IMR-90 (cell line): ENCODE results near the gene SELENOT. TPM values are rescaled to one million over a fixed set of nuclear protein-coding genes. Genes with fewer than 3 reads are reported as not detected.

ENCODE experiments used
- ATAC-seq: fragments of 200-7000 bp; cut with Tn5 transposase; 2 replicates; pipeline ENCODE4 v1.9.1; 2020; ENCODE audit warnings: low read depth, mild to moderate bottlenecking, moderate library complexity
- BruUV-seq: library from RNA; stranded (reverse); fragments of 400-500 nt; replicated peaks from 2 replicates; lab custom pipeline; 2021; lab: Mats Ljungman, UMichigan
- CTCF ChIA-PET: fragments of 300-600 bp; formaldehyde crosslinking; extraction: SDS; loops from one replicate; lab custom pipeline; 2021; ENCODE audit warnings: antibody characterized with exemption; lab: Yijun Ruan, JAX
- POLR2A ChIA-PET: fragments of 300-600 bp; sonication (Branson Sonifier 250); formaldehyde crosslinking; loops from one replicate; lab custom pipeline; 2022; ENCODE audit warnings: antibody characterized with exemption; ENCODE audit not compliant: unreplicated experiment; lab: Charles Lee
- DNase-seq: peaks from one replicate; pipeline ENCODE4 v3.0.0; 2013
- H2AFZ ChIP-seq: replicated peaks from 2 replicates; pipeline ENCODE3; 2013; ENCODE audit warnings: low read length, mild to moderate bottlenecking; ENCODE audit not compliant: poor library complexity
- H2AK5ac ChIP-seq: 2 replicates; pipeline ENCODE4 v1.6.1; 2013; ENCODE audit warnings: low read depth, low read length, inconsistent platforms
- H2AK9ac ChIP-seq: replicated peaks from 2 replicates; pipeline ENCODE3; 2013; ENCODE audit warnings: mild to moderate bottlenecking, low read depth, low read length, moderate library complexity; ENCODE audit not compliant: poor library complexity
- H2BK120ac ChIP-seq: 2 replicates; pipeline ENCODE4 v1.6.1; 2013; ENCODE audit warnings: low read depth, low read length, inconsistent platforms
- H2BK15ac ChIP-seq: 3 replicates; pipeline ENCODE4 v1.6.1; 2013; ENCODE audit warnings: low read depth, low read length, inconsistent platforms
- H2BK20ac ChIP-seq: 2 replicates; pipeline ENCODE4 v1.6.1; 2013; ENCODE audit warnings: low read depth, mild to moderate bottlenecking, inconsistent platforms, low read length, moderate library complexity
- H2BK5ac ChIP-seq: 2 replicates; pipeline ENCODE4 v1.6.1; 2013; ENCODE audit warnings: mild to moderate bottlenecking, low read depth, low read length, inconsistent platforms; ENCODE audit not compliant: poor library complexity, severe bottlenecking
- H3K14ac ChIP-seq: replicated peaks from 2 replicates; pipeline ENCODE4 v1.6.1; 2013; ENCODE audit warnings: low read depth, low read length, inconsistent platforms
- H3K18ac ChIP-seq: 2 replicates; pipeline ENCODE4 v1.6.1; 2013; ENCODE audit warnings: low read depth, low read length, control low read depth
- H3K23ac ChIP-seq: 2 replicates; pipeline ENCODE4 v1.6.1; 2013; ENCODE audit warnings: low read depth, low read length, inconsistent platforms
- H3K27ac ChIP-seq: 2 replicates; pipeline ENCODE4 v1.5.1; 2013; ENCODE audit warnings: mild to moderate bottlenecking, control low read depth, low read length; ENCODE audit not compliant: insufficient read depth
- H3K27me3 ChIP-seq: 2 replicates; pipeline ENCODE4 v1.6.1; 2013; ENCODE audit warnings: low read length; ENCODE audit not compliant: control insufficient read depth, insufficient read depth
- H3K36me3 ChIP-seq: 2 replicates; pipeline ENCODE4 v1.6.1; 2013; ENCODE audit warnings: low read length, mixed read lengths; ENCODE audit not compliant: control insufficient read depth, insufficient read depth
- H3K4ac ChIP-seq: 2 replicates; pipeline ENCODE4 v1.6.1; 2013; ENCODE audit warnings: low read depth, low read length, inconsistent platforms
- H3K4me1 ChIP-seq: 2 replicates; pipeline ENCODE4 v1.6.1; 2013; ENCODE audit warnings: low read length, mixed read lengths; ENCODE audit not compliant: control insufficient read depth, insufficient read depth
- H3K4me2 ChIP-seq: 2 replicates; pipeline ENCODE4 v1.6.1; 2013; ENCODE audit warnings: low read depth, mild to moderate bottlenecking, control low read depth, low read length, moderate library complexity
- H3K4me3 ChIP-seq: 2 replicates; pipeline ENCODE4 v1.5.1; 2013; ENCODE audit warnings: low read depth, mild to moderate bottlenecking, control low read depth, low read length, moderate library complexity; ENCODE audit not compliant: insufficient read depth
- H3K56ac ChIP-seq: 2 replicates; pipeline ENCODE4 v1.6.1; 2013; ENCODE audit warnings: low read length, inconsistent platforms; ENCODE audit not compliant: insufficient read depth; ENCODE audit errors: extremely low read depth
- H3K79me1 ChIP-seq, 2 experiments: 2 replicates each; pipeline ENCODE4 v1.6.1; 2013; ENCODE audit warnings: low read length in 2 of 2, inconsistent platforms in 1 of 2, low read depth in 1 of 2
- H3K9ac ChIP-seq: 2 replicates; pipeline ENCODE4 v1.6.1; 2013; ENCODE audit warnings: low read depth, low read length, control low read depth
- H3K9me1 ChIP-seq: 2 replicates; pipeline ENCODE4 v1.6.1; 2013; ENCODE audit warnings: low read length, inconsistent platforms; ENCODE audit not compliant: insufficient read depth
- H3K9me3 ChIP-seq: 2 replicates; pipeline ENCODE4 v1.6.1; 2013; ENCODE audit warnings: low read length; ENCODE audit not compliant: control insufficient read depth, insufficient read depth
- H4K20me1 ChIP-seq: 2 replicates; pipeline ENCODE4 v1.6.1; 2013; ENCODE audit warnings: low read length, inconsistent platforms; ENCODE audit not compliant: insufficient read depth
- H4K5ac ChIP-seq: 2 replicates; pipeline ENCODE4 v1.6.1; 2013; ENCODE audit warnings: mild to moderate bottlenecking, low read depth, low read length, control low read depth
- H4K8ac ChIP-seq, 2 experiments: 2 replicates each; pipeline ENCODE4 v1.6.1; 2013; ENCODE audit warnings: low read depth in 2 of 2, low read length in 2 of 2, control low read depth in 1 of 2, inconsistent platforms in 1 of 2
- H4K91ac ChIP-seq: 2 replicates; pipeline ENCODE4 v1.6.1; 2013; ENCODE audit warnings: low read depth, low read length, inconsistent platforms; ENCODE audit not compliant: insufficient read depth
- BHLHE40 ChIP-seq: fragments of 150-350 bp; IDR thresholded peaks from 2 replicates; pipeline ENCODE4 v1.6.1; 2016; ENCODE audit warnings: mild to moderate bottlenecking, low read depth, low read length
- CEBPB ChIP-seq: IDR thresholded peaks from 2 replicates; pipeline ENCODE4 v1.6.1; 2012; ENCODE audit warnings: low read depth, low read length, improper control_type of control experiment
- CHD1 ChIP-seq: IDR thresholded peaks from 2 replicates; pipeline ENCODE4 v1.6.1; 2012; ENCODE audit warnings: low read depth, low read length, improper control_type of control experiment
- CTCF ChIP-seq: conservative IDR thresholded peaks from 2 replicates; pipeline ENCODE4 v1.5.1; 2012; ENCODE audit warnings: mild to moderate bottlenecking, low read depth, low read length, improper control_type of control experiment
- ELK1 ChIP-seq: fragments of 150-350 bp; IDR thresholded peaks from 2 replicates; pipeline ENCODE4 v1.6.1; 2016; ENCODE audit warnings: low read depth, mild to moderate bottlenecking, low read length, moderate library complexity, borderline replicate concordance
- FOS ChIP-seq: fragments of 150-350 bp; IDR thresholded peaks from 2 replicates; pipeline ENCODE4 v1.6.1; 2016; ENCODE audit warnings: low read depth, low read length
- MAFK ChIP-seq: IDR thresholded peaks from 2 replicates; pipeline ENCODE4 v1.6.1; 2012; ENCODE audit warnings: low read depth, low read length, improper control_type of control experiment
- MAZ ChIP-seq: IDR thresholded peaks from 2 replicates; pipeline ENCODE4 v1.6.1; 2012; ENCODE audit warnings: low read depth, mild to moderate bottlenecking, low read length, improper control_type of control experiment, moderate library complexity, borderline replicate concordance
- MXI1 ChIP-seq: IDR thresholded peaks from 2 replicates; pipeline ENCODE4 v1.6.1; 2012; ENCODE audit warnings: low read depth, mild to moderate bottlenecking, low read length, moderate library complexity, borderline replicate concordance
- NFE2L2 ChIP-seq: fragments of 150-350 bp; IDR thresholded peaks from 2 replicates; pipeline ENCODE4 v1.6.1; 2016; ENCODE audit warnings: low read depth, mild to moderate bottlenecking, low read length
- POLR2A ChIP-seq: IDR thresholded peaks from 2 replicates; pipeline ENCODE4 v1.6.1; 2012; ENCODE audit warnings: mild to moderate bottlenecking, low read depth, low read length
- RAD21 ChIP-seq: IDR thresholded peaks from 2 replicates; pipeline ENCODE4 v1.6.1; 2012; ENCODE audit warnings: low read length, improper control_type of control experiment
- RCOR1 ChIP-seq: IDR thresholded peaks from 2 replicates; pipeline ENCODE4 v1.6.1; 2012; ENCODE audit warnings: mild to moderate bottlenecking, low read length, improper control_type of control experiment; ENCODE audit not compliant: insufficient replicate concordance
- RFX5 ChIP-seq: IDR thresholded peaks from 2 replicates; pipeline ENCODE4 v1.8.0; 2012; ENCODE audit warnings: low read depth, mild to moderate bottlenecking, low read length, moderate library complexity
- SMC3 ChIP-seq: fragments of 150-350 bp; IDR thresholded peaks from 2 replicates; pipeline ENCODE4 v1.6.1; 2016; ENCODE audit warnings: low read depth, mild to moderate bottlenecking, antibody characterized with exemption, low read length, moderate library complexity
- USF2 ChIP-seq: fragments of 150-350 bp; IDR thresholded peaks from 2 replicates; pipeline ENCODE4 v1.6.1; 2017; ENCODE audit warnings: mild to moderate bottlenecking, antibody characterized with exemption, low read length, low read depth
- dilution Hi-C: fragments of 300-500 bp; cut with HindIII; formaldehyde crosslinking; loops from one replicate; pipeline ENCODE4 v1.14.3; 2018; ENCODE audit warnings: low sequenced_read_pairs; ENCODE audit not compliant: unreplicated experiment
- in situ Hi-C: fragments of 300-500 bp; cut with MboI; formaldehyde crosslinking; loops from 3 replicates; pipeline ENCODE4 v1.14.3; 2019; ENCODE audit warnings: low sequenced_read_pairs, inconsistent platforms, mixed read lengths
- intact Hi-C: fragments of 100-400 bp; cut with micrococcal nuclease; formaldehyde crosslinking; loops from 2 replicates; pipeline ENCODE4 v1.10.0; 2022
- polyA plus RNA-seq, 3 experiments: library from polyadenylated mRNA; depleted of rRNA; stranded (reverse); fragments of >200 nt; gene quantifications; 2 replicates each; pipeline ENCODE4 v1.2.3, GENCODE V29; 2012; ENCODE audit warnings: low replicate concordance in 1 of 3
- total RNA-seq: library from RNA; depleted of rRNA; stranded (reverse); fragments of >200 nt; gene quantifications from 2 replicates; pipeline ENCODE4 v1.2.3, GENCODE V29; 2012

The SELENOT gene
- total and polyA plus RNA-seq, 2 of the 4 experiments (the other 2 are of a cell fraction): 365 to 415 TPM

- Histone ChIP-seq H3K14ac (no peak overlapping the region), H3K9me1 (0 out of 2 replicates have a peak, but pooled peaks cover 2% of the 10 kb centered on the region), H2BK120ac (no peak overlapping the region), H2BK5ac (no peak overlapping the region), H3K9me3 (no peaks in the 10 kb centered on the region), H3K56ac (no peak overlapping the region), H3K4me1 (no peaks in the 10 kb centered on the region), H3K4ac (no peak overlapping the region), H4K20me1 (no peaks in the 10 kb centered on the region), H3K18ac (no peak overlapping the region), H3K9ac (no peak overlapping the region), H2BK15ac (no peak overlapping the region), H2AK9ac (no peak overlapping the region), H3K27ac (no peak overlapping the region), H3K4me3 (no peak overlapping the region), H3K27me3 (no peaks in the 10 kb centered on the region), H4K91ac (no peak overlapping the region), H3K4me2 (no peak overlapping the region), H3K36me3 (peaks cover 18% of the 10 kb centered on the region), H2AFZ (no peak overlapping the region), H4K8ac (no peak overlapping the region), H2AK5ac (no peak overlapping the region), H3K23ac (no peak overlapping the region), H2BK20ac (no peak overlapping the region), H3K79me1 (peaks cover 5 to 16% of the 10 kb centered on the region in 2 experiments; a peak in 3 of 4 replicates), H4K5ac (no peak overlapping the region)
- DNase-seq: no peak
- CTCF ChIA-PET: no interaction called here
- in situ Hi-C loops (no loop called here), dilution Hi-C loops (no loop called here), intact Hi-C loops (loop anchor here (2.0 kb wide), 1 partner anchor 14 kb away; no protein-coding TSS in a partner anchor)
- POLR2A ChIA-PET: no interaction called here
- no TSS peak for BruUV-seq
- no peak for ATAC-seq
- TF ChIP-seq NFE2L2: no peak
- TF ChIP-seq MXI1: no peak
- TF ChIP-seq RCOR1: no peak
- no peak for TF ChIP-seq MAFK
- TF ChIP-seq FOS: no peak
- TF ChIP-seq BHLHE40: no peak
- no peak for TF ChIP-seq SMC3
- TF ChIP-seq CEBPB: no peak
- TF ChIP-seq RAD21: no peak
- TF ChIP-seq ELK1: no peak
- TF ChIP-seq CHD1: no peak
- TF ChIP-seq MAZ: no peak
- no peak for TF ChIP-seq CTCF
- TF ChIP-seq USF2: no peak
- TF ChIP-seq POLR2A: no peak
- TF ChIP-seq RFX5: no peak
These were observed 21.9 kb upstream of the SELENOT start for GRCh38 chr3:150581174-150581573.
